Activated CD8-positive, alpha-beta memory T cell treated with anti-CD3 and anti-CD28 coated beads for 36 hours (primary cell): ENCODE results near the gene TRIM29. TPM values are rescaled to one million over a fixed set of nuclear protein-coding genes. Genes with fewer than 3 reads are reported as not detected.

ENCODE experiments used
- CTCF ChIA-PET: fragments of 350-600 bp; sonication (Branson Sonifier 250); formaldehyde crosslinking; loops from one replicate; lab custom pipeline; 2021; ENCODE audit warnings: antibody characterized with exemption; lab: Charles Lee
- POLR2A ChIA-PET: fragments of 350-600 bp; sonication (Branson Sonifier 250); formaldehyde crosslinking; loops from one replicate; lab custom pipeline; 2021; ENCODE audit warnings: antibody characterized with exemption; lab: Charles Lee
- total RNA-seq, 2 experiments: library from RNA; stranded (reverse); gene quantifications; one replicate each; pipeline ENCODE4 v1.2.3, GENCODE V29; 2021

TRIM29 gene
- total RNA-seq, 2 experiments from 2014 or later, result not detected

GRCh38 chr11:120128392-120129119, 9.4 kb downstream of the TRIM29 start:
- POLR2A ChIA-PET, result no interaction called here
- CTCF ChIA-PET, result no interaction called here

- CTCF ChIA-PET, result no interaction called here
- POLR2A ChIA-PET, result no interaction called here
Observed at GRCh38 chr11:120127236-120127635, 10.7 kb downstream of the TRIM29 start.

DNA sequence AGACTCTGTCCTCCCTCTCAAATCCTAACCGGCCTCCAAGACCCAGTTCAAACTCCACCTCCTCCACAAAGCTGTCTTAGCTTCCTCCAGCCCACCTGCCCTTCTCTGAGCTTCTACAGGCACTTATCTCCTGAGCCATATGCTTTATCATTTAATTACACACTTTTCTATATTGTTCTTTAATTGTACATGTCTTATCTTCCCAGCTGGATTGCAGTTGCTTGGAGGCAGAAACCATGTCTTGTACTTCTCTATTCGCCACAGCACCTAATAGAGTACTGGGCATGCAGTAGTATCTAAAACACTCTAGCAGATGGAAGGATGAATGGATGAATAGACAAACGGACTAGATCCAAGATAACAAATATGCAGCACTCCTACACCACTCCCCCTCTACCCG, 11.3 kb downstream of the TRIM29 start:
- POLR2A ChIA-PET, result no interaction called here
- CTCF ChIA-PET, result no interaction called here

- ChIA-PET CTCF (no interaction called here), POLR2A (no interaction called here)
Observed at GRCh38 chr11:120125509-120125908, 12.4 kb downstream of the TRIM29 start.

DNA sequence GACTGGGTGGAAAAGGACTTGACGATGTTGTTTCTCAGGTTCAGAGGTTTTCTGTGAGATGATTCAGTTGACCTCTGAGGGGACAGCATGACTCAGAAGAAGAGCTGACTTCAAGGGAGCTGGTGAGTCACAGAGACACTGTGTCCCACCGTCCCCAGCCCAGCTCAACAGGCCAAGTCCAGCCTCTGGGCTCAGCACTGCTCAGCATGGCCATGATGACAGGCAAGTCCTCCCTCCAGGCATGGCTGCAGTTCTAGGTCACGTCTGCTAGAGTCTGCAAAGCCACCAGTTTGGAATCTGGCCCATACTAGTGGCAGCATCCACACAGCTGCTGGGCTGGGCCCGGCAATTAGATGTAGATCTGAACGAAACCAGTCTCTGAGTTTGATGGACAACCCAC, 12.9 kb downstream of the TRIM29 start:
- ChIA-PET CTCF (no interaction called here), POLR2A (no interaction called here)

DNA sequence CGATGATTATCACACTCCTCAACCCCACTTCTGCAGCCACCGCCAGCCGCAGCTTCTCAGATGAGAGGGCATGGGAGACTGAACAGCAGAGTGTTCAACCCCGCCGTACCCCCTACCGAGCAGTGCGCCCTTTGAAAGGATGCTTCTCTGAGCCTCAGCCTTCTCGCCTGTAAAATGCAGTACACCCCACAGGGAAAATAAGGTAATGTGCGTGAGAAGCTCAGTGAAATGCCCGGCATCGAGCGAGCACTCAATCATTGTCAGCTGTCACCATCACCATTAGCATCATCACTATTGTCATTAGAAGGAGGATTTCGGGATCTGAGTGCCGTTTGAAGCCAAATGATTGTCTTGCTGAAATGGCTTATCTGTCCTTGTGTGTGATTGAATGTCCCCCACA, 13.6 kb downstream of the TRIM29 start:
- CTCF ChIA-PET, result no interaction called here
- POLR2A ChIA-PET, result no interaction called here

DNA sequence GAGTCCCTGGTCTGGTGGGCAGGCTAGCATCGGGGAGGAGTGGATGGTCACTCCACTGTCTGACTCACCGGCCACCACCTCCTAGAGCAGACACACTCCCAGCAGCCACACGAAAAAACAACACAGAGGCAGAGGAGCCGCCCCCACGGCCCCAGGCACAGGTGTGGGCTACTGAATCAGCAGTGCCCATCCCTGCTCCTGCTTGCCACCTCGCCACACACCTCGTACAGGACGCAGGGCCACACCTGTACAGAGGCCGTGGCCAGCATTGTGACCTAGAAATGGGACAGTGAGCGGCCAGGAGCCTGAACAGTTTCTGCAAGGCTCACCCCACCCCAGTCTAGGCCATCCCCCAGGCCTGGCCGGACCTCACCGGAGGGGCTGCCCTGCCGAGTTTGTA, 14.0 kb downstream of the TRIM29 start:
- CTCF ChIA-PET, result no interaction called here

GRCh38 chr11:120122924-120123683, 14.8 kb downstream of the TRIM29 start:
- ChIA-PET CTCF (no interaction called here), POLR2A (no interaction called here)

More for the DNA sequence above, 14.0 kb downstream of the TRIM29 start:
- POLR2A ChIA-PET, result no interaction called here

GRCh38 chr11:120121914-120122473, 15.9 kb downstream of the TRIM29 start:
- POLR2A ChIA-PET, result no interaction called here

DNA sequence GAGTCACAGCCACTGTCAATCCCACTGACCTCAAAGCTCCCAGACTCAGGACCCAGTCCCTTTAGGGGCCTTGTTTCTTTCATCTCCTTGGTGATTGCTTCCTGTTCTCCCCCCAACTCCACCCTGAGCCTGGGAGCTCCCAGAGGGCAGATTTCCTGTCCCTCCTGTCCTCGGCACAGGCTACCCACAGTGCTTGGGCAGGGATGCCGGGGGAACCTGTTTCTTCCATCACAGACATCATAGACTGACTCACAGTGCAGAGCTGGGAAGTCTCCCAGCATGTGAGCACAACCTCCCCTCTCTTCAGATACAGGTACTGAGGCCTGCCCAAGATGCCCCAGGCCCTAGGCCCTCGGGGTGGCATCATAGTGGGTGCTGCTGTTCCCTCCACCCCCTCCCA, 16.6 kb downstream of the TRIM29 start:
- POLR2A ChIA-PET, result no interaction called here
- CTCF ChIA-PET, result no interaction called here

More at GRCh38 chr11:120121914-120122473, 15.9 kb downstream of the TRIM29 start:
- CTCF ChIA-PET, result no interaction called here

GRCh38 chr11:120120805-120121335, 17.0 kb downstream of the TRIM29 start:
- ChIA-PET POLR2A (no interaction called here), CTCF (no interaction called here)

DNA sequence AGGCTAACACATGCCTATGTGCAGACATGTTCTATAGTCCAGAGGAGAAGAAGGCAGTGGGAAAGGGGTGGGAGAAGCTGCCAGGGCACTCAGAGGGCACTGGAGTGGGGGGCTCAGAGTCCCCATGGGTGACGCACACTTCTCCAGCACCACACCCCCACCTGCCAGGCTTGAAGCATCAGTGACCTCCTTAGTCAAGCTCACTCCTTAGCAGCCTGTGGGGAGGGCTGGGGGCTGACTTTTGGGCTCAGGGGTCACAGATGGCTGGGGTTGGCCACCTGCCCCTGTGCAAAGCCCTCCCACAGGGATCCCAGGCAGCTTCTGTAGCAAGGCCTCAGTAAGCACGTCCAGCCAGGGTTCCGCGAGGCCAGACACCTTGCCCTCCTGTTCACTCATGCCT, 18.8 kb downstream of the TRIM29 start:
- ChIA-PET CTCF (no interaction called here), POLR2A (no interaction called here)

DNA sequence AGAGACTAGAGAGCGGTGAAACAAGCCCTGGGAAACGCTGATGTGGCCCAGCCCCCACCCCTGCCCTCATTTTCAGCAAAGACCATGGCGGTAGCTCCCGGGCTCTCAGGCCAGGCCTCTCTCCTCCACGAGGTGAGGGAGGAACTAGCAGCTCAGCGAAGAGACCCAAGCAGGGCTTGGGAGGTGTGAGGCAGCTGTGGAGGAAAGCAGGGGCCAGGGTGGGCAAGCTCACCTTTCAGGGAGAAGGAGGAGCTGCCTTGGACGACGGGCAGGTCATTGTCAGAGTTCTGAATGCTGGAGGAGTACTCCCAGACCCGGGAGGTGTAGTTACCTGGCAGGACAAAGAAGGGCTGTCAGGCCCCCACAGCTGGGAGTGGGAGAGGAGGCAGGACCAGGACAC, 19.9 kb downstream of the TRIM29 start:
- POLR2A ChIA-PET, result no interaction called here
- CTCF ChIA-PET, result interaction anchor here (1.1 kb wide), 1 partner anchor 476 kb away, joined by 3 read pairs; no protein-coding TSS in a partner anchor

DNA sequence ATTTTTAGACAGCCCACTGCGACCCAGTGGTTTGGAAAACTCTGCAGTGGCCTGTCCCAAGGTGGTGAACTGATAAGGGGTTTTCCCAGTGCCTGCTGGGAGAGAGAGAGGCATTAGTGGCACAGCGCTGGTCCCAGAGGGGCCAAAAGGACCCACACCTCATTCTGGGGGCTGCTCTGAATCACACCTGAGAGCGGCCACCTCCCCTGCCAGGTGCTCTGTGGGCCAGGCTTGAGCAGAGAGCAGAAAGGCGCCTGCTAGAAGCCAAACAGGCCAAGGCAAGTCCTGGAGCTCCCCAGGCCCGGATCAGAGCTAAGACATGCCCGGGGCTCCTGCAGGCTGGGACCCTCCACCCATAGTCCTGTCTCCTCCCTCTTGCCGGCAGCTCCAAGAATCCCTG, 20.9 kb downstream of the TRIM29 start:
- CTCF ChIA-PET, result no interaction called here
- POLR2A ChIA-PET, result no interaction called here

- CTCF ChIA-PET, result no interaction called here
- POLR2A ChIA-PET, result no interaction called here
Observed at GRCh38 chr11:120115272-120116000, 22.5 kb downstream of the TRIM29 start.

- CTCF ChIA-PET, result no interaction called here
- POLR2A ChIA-PET, result no interaction called here
Observed at GRCh38 chr11:120112174-120112796, 25.6 kb downstream of the TRIM29 start.

DNA sequence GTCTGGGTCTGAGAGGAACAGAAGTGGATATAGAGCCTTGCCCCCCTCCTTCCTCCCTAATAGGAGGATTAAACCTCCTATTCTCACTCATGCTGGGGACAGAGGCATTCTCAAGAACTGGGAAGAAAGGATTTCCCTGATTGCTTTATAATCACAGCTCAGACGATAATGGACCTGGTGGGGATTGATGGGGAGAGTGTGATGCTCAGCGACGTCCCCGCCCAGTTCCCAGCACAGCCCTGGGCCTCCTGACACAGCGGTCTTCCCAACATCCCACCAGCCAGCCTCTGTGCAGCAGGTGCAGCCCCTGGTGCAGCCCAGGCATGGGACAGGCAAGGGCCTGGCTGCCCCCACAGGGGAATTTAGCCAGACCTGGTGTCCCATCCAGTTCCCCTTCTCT, 28.4 kb downstream of the TRIM29 start:
- ChIA-PET POLR2A (no interaction called here), CTCF (interaction anchor here (1.6 kb wide), 1 partner anchor 440 kb away, joined by 4 read pairs; no protein-coding TSS in a partner anchor)

GRCh38 chr11:120108785-120109168, 29.1 kb downstream of the TRIM29 start:
- POLR2A ChIA-PET, result no interaction called here
- CTCF ChIA-PET, result interaction anchor here (0.6 to 1.6 kb wide), 12 partner anchors 11 to 634 kb away, joined by 3 to 5 read pairs (median 4); no protein-coding TSS in a partner anchor

DNA sequence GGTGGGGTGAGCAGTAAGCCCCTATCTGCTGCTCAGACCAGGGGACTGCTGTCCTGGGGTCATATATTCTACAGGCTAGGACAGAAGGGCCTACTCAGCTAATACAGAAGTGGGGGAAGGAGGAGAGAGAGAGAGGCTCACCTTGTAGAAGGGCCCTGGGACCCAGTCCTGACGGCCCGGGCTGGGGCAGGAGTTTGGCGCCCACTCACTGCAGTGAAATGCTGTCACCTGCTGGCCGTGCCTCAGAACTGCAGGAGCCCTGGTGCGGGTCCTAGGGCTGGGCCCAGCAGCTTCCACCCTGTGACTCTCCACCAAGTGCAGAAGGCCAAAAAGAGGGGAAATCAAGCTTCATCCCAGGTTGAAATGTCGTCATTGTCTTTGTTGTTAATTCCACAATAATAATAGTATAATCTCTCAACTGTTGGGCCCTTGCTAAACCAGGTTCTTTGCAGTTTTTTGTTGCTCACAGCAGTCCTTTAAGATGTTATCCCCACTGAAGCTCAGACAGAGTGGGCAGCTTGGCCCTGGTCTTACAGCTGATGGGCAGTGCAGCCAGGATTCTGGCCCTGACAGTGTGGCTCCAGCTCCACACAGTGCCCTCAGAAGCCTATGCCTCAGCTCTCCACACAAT, 29.6 kb downstream of the TRIM29 start:
- POLR2A ChIA-PET, result no interaction called here

More for the DNA sequence above, 29.6 kb downstream of the TRIM29 start:
- CTCF ChIA-PET, result interaction anchor here (0.7 to 1.7 kb wide), 13 partner anchors 10 to 621 kb away, joined by 3 to 5 read pairs (median 4); no protein-coding TSS in a partner anchor
